COLO668 (cell line): ENCODE data around the gene THUMPD3.

Experiments used
- DNase-seq: peaks from one replicate; lab custom pipeline; 2025; ENCODE audit not compliant: unreplicated experiment; lab: John Stamatoyannopoulos, UW

Gene THUMPD3

GRCh38 chr3:9362731-9363530 lies at the start of gene THUMPD3:
TSS of gene THUMPD3 (plus strand) at chr3:9363054. CDS start at chr3:9365069, 2,015 bp downstream.
- peak; percentile 88 for DNase-seq

GRCh38 chr3:9314796-9315195 lies 48.1 kb upstream of the THUMPD3 start:
- no peak for DNase-seq

- DNase-seq: no peak
Observed at GRCh38 chr3:9316881-9317361, 45.9 kb upstream of the THUMPD3 start.

- no peak for DNase-seq
Observed at GRCh38 chr3:9322780-9323179, 40.1 kb upstream of the THUMPD3 start.

GRCh38 chr3:9324944-9325343 lies 37.9 kb upstream of the THUMPD3 start:
- no peak for DNase-seq

GRCh38 chr3:9327578-9327977 lies 35.3 kb upstream of the THUMPD3 start:
- no peak for DNase-seq

GRCh38 chr3:9330166-9330703 lies 32.6 kb upstream of the THUMPD3 start:
- DNase-seq: no peak

- no peak for DNase-seq
Observed at GRCh38 chr3:9331171-9331570, 31.7 kb upstream of the THUMPD3 start.

GRCh38 chr3:9332250-9333030 lies 30.4 kb upstream of the THUMPD3 start:
- no peak for DNase-seq

- no peak for DNase-seq
Observed at GRCh38 chr3:9339761-9340471, 22.9 kb upstream of the THUMPD3 start.

- DNase-seq: no peak
Observed at GRCh38 chr3:9340472-9340902, 22.4 kb upstream of the THUMPD3 start.

GRCh38 chr3:9342696-9343095 lies 20.2 kb upstream of the THUMPD3 start:
- DNase-seq: no peak

- DNase-seq: no peak
Observed at GRCh38 chr3:9343115-9343514, 19.7 kb upstream of the THUMPD3 start.

- no peak for DNase-seq
Observed at GRCh38 chr3:9345041-9345440, 17.8 kb upstream of the THUMPD3 start.

GRCh38 chr3:9346141-9346540 lies 16.7 kb upstream of the THUMPD3 start:
- DNase-seq: no peak

- no peak for DNase-seq
Observed at GRCh38 chr3:9347081-9347480, 15.8 kb upstream of the THUMPD3 start.

GRCh38 chr3:9347887-9348286 lies 15.0 kb upstream of the THUMPD3 start:
- DNase-seq: no peak

- peak; percentile 6 for DNase-seq
Observed at GRCh38 chr3:9349321-9350117, 13.3 kb upstream of the THUMPD3 start.

- no peak for DNase-seq
Observed at GRCh38 chr3:9351709-9352126, 11.1 kb upstream of the THUMPD3 start.
